Lower leg skin (tissue), 4 donors: Measurements from ENCODE around the gene ZFHX3. TPM values are rescaled to one million over a fixed set of nuclear protein-coding genes. Genes with fewer than 3 reads are reported as not detected.

Experiments used
- DNase-seq, 2 donors: peaks; one replicate each; pipeline ENCODE4 v3.0.0-alpha.2; 2019; ENCODE audit warnings: low spot score in 2 of 2
- H3K4me3 ChIP-seq: fragments of 200-600 bp; sonication (generic); 2 replicates; pipeline ENCODE4 v1.5.1; 2017; ENCODE audit warnings: mild to moderate bottlenecking, low read depth; ENCODE audit not compliant: poor library complexity, severe bottlenecking
- POLR2A ChIP-seq, 2 donors: fragments of 450-650 bp; IDR thresholded peaks; one replicate each; pipeline ENCODE4 v1.6.1; 2016 to 2017; ENCODE audit warnings: antibody characterized with exemption in 2 of 2, mild to moderate bottlenecking in 1 of 2, moderate library complexity in 1 of 2
- WGBS, 2 donors: methylation state at CpG; one replicate each; pipeline ENCODE4 v1.1.5; 2018; 5-methylcytosine and 5-hydroxymethylcytosine counted together
- intact Hi-C: fragments of 100-400 bp; cut with DNase I; formaldehyde crosslinking; loops from one replicate; pipeline ENCODE4 v1.15.0; 2023; ENCODE audit warnings: low total_unique reads
- total RNA-seq, 4 donors: library from RNA; depleted of rRNA; stranded (reverse); fragments of >200 nt; gene quantifications; one replicate each; pipeline ENCODE4 v1.1.0, GENCODE V29; 2016
- TF ChIP-seq, protein P1 (sequence below), 3 donors: fragments of 450-650 bp; IDR thresholded peaks; one replicate each; pipeline ENCODE4 v1.5.1; 2016; ENCODE audit warnings: antibody characterized with exemption in 3 of 3, mild to moderate bottlenecking in 3 of 3, moderate library complexity in 2 of 3

ZFHX3 gene
- total RNA-seq, 4 donors from 2014 or later = 3.4 to 14.9 (median 10.0) TPM

DNA sequence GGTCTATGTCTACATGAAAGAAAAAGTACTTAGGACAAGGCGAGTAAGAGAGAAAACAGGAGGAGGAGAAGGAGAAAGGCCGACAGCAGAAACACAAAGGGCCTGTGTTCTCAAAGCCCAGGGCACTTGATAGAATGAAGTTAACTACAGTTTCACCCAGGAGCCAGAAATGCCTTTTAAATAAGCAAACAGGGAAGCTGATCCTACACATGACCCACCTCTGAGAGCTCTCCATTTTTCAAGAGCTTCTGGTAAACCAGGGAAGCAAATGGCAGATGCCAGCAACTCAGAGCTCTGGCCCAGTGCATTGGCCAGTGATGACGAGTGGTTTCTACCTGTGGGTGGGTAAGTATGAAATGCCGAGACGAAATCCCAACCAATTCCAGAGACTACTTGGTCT lies 163.4 kb downstream of the ZFHX3 start:
- no peak overlapping the region for H3K4me3 ChIP-seq
- intact Hi-C loops = no loop called here
- WGBS, 2 donors = 93 to 96% methylated on average over 5 of the region's 5 CpGs
- DNase-seq = no peak
- TF ChIP-seq, protein P1, sequence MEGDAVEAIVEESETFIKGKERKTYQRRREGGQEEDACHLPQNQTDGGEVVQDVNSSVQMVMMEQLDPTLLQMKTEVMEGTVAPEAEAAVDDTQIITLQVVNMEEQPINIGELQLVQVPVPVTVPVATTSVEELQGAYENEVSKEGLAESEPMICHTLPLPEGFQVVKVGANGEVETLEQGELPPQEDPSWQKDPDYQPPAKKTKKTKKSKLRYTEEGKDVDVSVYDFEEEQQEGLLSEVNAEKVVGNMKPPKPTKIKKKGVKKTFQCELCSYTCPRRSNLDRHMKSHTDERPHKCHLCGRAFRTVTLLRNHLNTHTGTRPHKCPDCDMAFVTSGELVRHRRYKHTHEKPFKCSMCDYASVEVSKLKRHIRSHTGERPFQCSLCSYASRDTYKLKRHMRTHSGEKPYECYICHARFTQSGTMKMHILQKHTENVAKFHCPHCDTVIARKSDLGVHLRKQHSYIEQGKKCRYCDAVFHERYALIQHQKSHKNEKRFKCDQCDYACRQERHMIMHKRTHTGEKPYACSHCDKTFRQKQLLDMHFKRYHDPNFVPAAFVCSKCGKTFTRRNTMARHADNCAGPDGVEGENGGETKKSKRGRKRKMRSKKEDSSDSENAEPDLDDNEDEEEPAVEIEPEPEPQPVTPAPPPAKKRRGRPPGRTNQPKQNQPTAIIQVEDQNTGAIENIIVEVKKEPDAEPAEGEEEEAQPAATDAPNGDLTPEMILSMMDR (IDR thresholded peaks at IDR 0.05) = no peak
- TF ChIP-seq POLR2A (IDR thresholded peaks at IDR 0.05) = no peak

DNA sequence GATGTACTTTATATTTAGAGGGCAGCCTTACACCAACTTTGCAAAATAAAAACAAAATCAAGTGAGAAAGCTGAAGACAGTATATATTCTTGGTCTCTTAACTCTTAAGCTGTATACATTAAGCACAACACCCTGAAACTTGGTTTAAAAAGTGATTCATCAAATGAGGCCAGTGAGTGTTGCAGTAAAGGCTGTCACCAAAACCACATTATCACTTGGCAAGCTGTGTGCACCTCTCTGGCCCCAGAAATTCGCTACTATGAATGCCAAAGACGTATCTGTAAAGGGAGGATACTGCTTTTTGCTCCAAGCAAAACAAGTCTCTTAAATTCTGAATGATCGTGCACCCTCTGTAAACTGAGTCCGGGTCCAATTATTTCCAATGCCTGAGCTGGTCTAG lies 163.9 kb downstream of the ZFHX3 start:
- WGBS, 2 donors = 79 to 81% methylated on average over 4 of the region's 4 CpGs
- intact Hi-C loops = no loop called here
- DNase-seq = no peak
- TF ChIP-seq POLR2A (IDR thresholded peaks at IDR 0.05) = no peak
- TF ChIP-seq, protein P1 (IDR thresholded peaks at IDR 0.05) = no peak
- H3K4me3 ChIP-seq = no peak overlapping the region

DNA sequence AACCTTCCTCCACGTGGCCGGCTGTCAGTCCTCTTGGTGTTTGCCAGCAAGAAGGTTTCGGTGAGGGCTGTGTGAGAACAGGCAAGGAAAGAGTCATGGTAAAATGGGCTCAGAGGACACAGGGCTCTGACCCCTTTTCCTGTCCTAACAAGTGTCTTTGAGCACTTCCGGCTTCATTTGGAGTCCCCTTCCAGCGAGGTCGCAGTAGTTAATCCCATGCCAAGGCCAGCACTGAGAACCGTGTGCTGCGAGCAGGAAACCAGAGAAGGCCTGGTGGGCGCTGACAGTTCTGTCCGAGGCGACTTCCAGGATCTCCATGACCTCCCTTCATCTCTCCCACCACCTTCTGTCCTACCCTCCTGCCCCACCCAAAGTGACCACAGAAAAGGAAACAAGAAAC lies 168.1 kb downstream of the ZFHX3 start:
- WGBS, 2 donors = 83 to 96% methylated on average over 11 of the region's 11 CpGs
- intact Hi-C loops = no loop called here
- TF ChIP-seq, protein P1 (IDR thresholded peaks at IDR 0.05) = no peak
- no peak for TF ChIP-seq POLR2A (IDR thresholded peaks at IDR 0.05)
- no peak for DNase-seq
- no peak overlapping the region for H3K4me3 ChIP-seq

DNA sequence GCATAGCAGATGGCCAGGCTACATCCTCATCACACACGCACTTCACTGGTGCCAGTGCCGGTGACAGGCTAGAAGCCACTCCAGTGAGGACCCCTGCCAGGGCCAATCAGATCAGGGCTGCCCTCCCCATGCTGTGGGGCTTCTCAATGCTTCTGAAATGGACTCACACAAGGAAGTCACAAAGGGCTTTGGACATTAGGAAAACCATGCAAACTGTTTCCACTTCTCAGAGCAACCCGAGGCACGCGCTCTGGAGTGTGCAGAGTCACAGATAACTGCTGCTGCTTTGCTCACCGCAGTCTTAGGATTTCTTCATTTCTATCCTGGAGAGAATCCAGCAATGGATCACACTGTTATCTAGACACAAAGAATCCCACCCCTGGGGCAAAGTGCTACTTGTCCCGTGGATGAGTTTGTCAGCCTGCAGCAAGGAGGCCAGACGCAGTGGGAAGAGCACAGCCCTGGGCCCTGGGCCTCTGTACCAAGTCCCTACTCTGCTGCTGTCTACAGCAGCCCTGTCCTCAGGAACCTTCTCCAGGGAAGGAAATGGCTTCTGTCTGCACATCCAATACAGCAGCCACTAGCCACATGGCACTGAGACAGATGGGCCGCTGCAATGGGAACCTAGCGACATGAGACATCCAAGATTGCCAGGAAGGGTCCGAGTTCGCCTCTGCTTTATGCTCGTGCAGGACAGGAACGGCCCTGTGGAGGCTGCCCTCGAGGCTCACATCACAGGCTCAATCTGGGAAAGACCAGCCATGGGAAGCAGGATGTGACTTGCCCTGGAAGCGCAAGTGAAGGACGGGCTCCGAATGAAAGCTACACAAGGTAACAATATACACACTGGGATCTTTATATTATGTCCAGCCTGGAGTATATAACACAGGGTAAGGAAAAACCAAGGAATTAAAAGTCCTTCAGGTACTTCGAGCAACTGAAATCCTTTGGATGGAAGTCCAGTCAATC lies 169.3 kb downstream of the ZFHX3 start:
- intact Hi-C loops = no loop called here
- WGBS, 2 donors = 85 to 94% methylated on average over 18 to 19 of the region's 19 CpGs
- no peak for TF ChIP-seq POLR2A (IDR thresholded peaks at IDR 0.05)
- TF ChIP-seq, protein P1 (IDR thresholded peaks at IDR 0.05) = no peak
- DNase-seq = no peak
- H3K4me3 ChIP-seq = no peak overlapping the region

DNA sequence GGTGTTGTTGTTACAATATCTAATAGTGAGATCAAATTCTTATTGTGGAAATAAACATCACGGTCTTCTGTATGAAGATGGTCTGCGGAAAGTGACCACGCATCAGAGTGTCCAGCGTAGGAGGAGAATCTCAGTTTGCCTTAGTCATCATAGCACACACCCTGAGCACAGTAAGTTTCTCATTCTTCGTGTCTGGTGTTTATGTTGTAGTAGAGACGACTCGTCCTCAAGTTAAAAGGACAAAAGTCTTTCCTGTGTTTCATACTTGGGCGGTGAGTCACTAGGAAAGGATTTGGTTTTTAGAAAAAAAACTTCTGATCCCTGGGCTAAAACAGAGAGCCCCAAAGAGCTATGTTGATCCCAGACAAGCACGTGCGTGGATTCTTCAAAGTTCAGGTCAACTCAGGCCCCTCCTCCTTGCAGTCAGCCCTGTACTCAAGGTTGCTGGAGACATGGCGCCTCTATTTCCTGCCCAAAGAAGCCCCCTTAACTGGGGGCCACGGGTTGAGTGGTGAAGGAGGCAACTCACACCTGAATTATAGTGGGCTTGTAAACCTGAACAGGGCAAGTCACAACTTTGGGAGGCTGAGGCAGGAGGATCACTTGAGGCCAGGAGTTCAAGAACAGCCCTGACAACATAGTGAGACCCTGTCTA lies 170.4 kb downstream of the ZFHX3 start:
- intact Hi-C loops = no loop called here
- no peak overlapping the region for H3K4me3 ChIP-seq
- WGBS, 2 donors = 68 to 70% methylated on average over 12 of the region's 12 CpGs
- DNase-seq = no peak
- TF ChIP-seq POLR2A (IDR thresholded peaks at IDR 0.05) = no peak
- TF ChIP-seq, protein P1 (IDR thresholded peaks at IDR 0.05) = no peak
